GM21786 (cell line): ENCODE data around the gene RAD51C.
"Not testable (repeated sequence)": the region's sequence is repeated elsewhere in the genome, so short reads cannot be mapped to it uniquely, and the experiment has no call there.

Experiments
- ATAC-seq: cut with Tn5 transposase; IDR thresholded peaks from one replicate; pipeline ENCODE4 v1.9.1; 2021; ENCODE audit not compliant: unreplicated experiment

The RAD51C gene

DNA sequence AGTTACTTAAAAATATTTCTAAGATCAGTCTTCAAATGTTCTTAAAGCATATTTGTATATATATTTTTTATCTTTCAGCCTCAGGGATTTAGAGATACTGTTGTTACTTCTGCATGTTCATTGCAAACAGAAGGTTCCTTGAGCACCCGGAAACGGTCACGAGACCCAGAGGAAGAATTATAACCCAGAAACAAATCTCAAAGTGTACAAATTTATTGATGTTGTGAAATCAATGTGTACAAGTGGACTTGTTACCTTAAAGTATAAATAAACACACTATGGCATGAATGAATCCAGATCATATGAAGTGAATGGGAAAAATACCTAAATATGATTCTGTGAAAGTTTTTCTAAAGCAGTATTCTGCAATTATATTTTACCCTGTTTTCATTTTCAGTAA is 41.6 kb downstream of the RAD51C start:
- ATAC-seq, result no peak

DNA sequence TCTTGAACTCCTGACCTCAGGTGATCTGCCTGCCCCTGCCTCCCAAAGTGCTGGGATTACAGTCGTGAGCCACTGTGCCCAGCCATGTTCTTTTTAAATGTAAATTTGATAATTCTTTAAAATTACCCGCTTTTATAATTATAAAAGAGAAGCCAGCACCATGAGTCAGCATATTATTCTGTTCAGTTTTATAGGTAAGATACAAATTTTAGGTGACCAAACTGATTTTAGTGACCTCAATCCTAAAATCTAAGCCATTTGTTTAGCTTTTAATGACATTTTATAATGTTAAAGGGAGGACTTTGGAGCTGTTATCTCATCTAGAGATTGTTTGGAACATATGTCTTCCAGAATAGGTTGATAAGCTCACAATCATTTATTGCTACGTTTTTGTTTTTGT is 42.4 kb downstream of the RAD51C start:
- no peak for ATAC-seq

DNA sequence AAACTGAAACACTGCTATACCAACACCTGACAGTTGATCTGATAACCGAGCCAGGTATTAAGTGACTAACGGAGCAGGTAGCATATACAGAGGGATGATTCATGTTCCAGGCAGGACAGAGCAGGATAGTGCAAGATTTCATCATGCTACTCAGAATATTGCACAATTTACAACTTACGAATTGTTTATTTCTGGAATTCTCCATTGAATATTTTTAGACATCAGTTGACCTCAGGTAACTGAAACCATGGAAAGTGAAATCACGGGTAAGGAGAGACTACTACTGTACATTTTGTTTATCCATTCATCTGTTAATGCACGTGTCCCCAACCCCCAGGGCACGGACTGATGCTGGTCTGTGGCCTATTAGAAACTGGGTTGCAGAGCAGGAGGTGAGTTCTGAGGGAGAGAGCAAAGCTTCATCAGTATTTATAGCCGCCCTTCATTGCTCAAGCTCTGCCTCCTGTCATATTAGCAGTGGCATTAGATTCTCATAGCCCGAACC is 48.8 kb downstream of the RAD51C start:
- no peak for ATAC-seq

DNA sequence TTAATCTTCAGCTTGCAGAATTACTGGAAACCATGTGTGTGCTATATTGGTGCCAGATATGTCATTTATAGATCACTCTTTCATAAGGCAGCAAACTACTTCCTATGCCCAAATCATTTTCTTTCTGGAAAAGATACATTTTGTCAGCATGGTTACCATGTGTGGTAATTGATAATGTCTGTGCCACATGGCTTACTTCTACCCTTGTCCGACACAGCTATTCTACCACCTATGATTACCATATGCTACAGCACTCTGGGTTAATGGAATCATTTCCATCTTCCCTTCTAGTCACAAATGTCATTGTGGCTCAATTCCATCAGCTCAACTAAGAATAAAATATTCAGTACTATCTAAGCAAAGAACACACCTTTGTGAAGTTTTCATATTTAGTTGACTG is 55.3 kb downstream of the RAD51C start:
- no peak for ATAC-seq

DNA sequence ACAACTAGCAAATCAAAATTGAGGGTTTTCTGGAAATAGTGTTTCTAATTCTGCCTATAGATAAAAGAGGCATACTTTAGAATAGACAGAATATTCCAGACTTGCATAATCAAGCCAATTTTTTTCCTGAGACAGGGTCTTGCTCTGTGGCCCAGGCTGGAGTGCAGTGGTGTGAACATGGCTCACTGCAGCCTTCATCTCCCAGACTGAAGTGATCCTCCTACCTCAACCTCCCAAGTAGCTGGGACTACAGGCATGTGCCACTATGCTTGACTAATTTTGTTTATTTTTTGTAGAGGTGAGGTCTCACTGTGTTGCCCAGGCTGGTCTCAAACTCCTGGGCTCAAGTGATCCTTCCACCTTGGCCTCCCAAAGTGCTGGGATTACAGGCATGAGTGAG is 57.2 kb downstream of the RAD51C start:
- not testable (repeated sequence) for ATAC-seq

DNA sequence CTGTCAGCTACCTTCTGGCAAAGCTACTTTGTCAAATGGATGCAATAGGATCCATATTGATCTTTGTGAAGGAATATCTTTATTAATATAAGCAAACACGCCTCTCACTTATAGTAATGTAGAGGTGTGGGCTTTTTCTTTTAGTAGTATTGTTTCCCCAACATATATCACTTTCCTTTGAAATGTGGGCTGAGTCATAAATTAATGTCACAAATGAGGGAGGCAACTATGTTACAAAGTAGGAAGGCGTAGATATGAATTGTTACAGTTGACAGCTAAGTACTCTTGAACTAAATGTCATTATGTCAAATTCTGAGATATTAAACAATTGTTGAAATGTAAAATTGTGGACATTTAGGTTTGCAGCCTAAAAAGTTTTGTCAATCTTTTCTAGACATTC is 60.6 kb downstream of the RAD51C start:
- no peak for ATAC-seq

DNA sequence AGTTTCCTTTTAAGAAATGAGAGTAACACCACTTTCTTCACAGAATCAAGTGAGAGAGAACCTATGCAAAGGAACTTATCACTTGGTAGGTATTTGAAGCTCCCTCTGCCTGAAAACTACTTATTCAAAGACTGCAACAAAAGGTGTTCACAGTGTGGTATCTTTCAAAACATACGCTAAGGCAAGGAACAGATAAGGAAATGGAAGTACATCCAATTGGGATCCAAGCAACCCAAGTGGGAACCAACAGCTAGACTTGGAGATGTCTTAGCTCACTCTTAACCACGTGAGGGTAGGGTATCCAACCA is 62.8 kb downstream of the RAD51C start:
- no peak for ATAC-seq

DNA sequence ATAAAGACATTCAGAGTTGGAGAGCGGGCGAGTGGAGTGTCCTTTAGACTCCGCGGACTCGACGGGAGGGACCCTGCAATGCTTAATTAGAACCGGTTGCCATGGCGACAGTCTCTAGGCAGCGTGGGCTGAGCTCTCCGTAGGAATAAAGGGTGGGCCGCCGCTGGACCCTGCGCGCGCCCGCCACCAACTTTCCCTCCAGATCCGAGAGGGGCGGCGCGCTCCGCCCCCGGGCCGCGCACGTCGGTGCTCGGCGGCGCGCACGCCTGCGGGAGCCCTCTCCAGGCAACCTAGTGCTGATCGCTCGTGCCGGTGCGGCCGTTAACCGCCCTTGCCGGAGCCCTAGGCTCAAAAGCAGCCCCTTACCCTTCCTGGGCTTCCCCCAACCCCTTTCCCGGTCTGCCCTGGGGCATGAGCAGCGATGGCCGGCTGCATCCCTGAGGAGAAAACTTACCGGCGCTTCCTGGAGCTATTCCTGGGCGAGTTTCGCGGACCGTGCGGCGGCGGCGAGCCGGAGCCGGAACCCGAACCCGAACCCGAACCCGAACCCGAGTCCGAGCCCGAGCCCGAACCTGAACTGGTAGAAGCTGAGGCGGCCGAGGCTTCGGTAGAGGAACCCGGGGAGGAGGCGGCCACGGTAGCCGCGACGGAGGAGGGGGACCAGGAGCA is 63.3 kb downstream of the RAD51C start, which contains the start of gene PPM1E:
Gene PPM1E, plus strand, starts transcription at position 278 of the 669 bp plus-strand sequence.
- no peak for ATAC-seq

DNA sequence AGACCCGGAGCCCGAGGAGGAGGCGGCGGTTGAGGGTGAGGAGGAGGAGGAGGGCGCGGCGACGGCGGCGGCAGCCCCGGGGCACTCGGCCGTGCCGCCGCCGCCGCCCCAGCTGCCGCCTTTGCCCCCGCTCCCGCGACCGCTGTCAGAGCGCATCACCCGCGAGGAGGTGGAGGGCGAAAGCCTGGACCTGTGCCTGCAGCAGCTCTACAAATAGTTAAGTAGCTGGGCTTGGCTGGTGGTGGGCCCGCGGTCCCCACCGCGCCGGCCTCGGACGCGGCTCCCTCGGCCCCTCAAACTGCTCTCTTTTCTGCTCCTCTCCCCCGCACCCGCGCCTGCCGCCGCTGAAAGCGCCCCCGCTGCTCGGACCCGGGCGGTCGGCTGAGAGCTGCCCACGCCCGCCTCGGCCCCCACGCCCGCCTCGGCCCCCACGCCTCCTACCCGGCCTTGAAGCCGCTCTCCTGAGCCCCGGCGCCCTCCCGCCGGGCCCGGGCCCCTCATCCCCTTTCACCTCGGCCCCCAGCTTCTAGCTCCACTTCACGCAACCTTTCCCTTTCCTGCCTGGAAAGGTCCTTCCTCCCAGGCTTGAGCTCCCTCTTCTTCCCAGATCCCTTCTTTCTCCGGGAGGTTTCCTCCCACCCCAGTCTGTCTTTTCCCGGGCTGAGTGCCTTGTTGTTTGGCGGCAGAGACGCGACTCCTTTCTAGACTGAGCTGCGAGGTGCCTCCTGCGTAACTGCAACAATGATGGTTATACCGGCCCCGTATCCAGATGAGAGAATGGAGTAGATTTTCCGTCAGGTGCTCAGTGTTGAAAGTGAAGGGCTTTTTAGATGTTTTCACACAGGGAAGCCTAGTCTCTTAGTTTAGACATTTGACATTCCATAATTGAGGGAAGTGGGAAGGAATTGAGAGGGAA is 64.1 kb downstream of the RAD51C start:
- no peak for ATAC-seq

DNA sequence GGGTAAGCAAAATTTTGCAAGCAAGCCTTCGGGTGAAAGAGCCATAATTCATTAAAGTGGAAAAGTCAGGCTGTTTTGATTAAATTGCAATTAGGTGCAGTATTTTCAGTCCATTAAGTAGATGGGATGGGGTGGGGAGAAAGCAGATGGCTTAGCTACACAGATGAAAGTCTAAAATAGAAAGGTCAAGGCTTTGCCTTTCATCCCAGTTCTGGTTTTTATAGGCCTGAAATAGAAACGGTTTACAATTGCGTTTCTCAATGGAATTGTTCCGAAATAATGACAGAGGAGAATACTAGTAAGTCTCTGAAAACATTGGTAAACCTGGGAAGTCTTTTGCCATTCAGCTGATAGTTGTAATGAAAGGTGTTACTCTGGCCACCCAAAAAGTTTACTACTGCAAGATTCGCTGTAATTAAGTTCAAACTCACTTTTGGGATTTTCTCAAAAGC is 64.8 kb downstream of the RAD51C start:
- ATAC-seq, result no peak

DNA sequence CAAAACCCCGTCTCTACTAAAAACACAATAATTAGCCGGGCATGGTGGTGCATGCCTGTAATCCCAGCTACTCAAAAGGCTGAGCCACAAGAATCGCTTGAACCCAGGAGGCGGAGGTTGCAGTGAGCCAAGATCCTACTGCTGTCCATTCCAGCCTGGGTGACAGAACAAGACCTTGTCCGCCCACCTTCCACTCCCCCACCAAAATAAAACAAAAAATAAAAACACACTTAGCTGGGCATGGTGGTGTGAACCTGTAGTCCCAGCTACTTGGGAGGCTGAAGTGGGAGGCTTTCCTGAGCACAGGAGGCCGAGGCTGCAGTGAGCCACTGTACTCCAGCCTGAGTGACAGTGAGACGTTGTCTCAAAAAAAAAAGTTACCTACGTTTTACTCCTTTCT is 66.5 kb downstream of the RAD51C start:
- no peak for ATAC-seq

DNA sequence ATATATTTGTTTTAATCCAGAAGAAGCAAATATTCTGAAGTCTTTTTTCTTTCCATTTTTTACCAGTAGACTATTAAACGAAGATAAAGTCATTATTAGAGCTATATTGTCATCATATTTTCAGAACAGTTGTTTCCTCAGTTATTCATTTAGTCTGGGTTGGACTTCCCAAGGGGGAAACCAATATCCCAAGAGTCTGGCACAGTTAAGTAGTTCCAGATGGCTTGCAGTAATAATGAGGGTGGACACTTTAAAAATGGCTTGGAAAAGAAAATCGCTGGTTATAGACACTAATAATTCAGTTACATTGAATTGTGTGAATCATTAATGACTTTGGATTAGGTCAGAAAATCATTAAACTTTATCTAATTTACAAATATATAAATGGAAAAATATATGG is 67.1 kb downstream of the RAD51C start:
- ATAC-seq, result no peak

DNA sequence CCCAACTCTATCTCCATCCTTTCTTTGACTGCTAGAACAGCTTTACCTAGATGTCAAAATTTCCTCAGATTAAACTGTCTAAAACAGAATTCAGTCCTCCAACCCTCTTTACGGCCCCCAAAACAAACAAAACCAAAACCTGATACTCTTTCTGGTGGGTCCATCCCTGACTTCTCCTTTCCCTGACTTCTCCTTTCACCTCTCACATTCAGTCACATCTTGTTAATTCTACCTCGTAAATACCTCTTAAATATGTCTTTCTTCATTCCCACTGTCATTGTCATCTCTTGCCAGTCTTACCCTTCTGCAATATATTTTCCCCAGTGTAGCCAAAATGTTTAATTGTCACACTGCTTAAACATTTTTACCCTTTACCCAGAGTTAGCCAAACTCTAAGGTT is 67.8 kb downstream of the RAD51C start:
- ATAC-seq, result no peak

DNA sequence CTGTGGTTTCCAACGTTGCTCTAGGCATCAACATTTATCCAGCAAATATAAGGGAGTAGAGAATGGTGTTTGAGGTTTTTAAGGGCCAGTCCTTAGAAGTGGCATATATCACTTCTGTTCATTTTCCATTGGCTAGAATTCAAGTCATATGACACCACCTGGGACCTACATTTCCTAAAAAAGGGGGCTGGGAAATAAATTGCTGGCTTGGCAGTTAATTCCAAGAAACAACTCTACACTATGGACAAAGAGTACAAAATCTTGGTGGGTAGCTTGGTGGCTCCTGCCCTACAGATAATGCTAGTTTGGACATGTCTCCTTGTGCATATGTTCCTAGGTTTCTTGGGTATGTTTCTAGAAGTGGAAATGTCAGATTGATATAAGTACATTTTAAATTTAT is 70.9 kb downstream of the RAD51C start:
- no peak for ATAC-seq

DNA sequence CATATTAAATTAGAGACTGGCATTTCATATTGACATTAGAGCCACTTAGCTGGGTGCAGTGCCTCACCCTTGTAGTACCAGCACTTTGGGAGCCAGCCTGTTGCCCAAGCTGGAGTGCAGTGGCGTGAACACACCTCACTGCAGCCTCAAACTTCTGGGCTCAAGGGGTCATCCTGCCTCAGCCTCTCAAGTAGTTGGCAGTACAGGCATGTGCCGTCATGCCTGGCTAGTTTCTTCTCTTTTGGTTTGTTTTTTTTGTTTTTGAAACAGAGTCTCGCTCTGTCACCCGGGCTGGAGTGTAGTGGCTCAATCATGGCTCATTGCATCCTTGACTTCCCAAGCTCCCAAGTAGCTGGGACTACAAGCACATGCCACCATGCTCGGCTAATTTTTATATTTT is 72.0 kb downstream of the RAD51C start:
- ATAC-seq, result no peak

DNA sequence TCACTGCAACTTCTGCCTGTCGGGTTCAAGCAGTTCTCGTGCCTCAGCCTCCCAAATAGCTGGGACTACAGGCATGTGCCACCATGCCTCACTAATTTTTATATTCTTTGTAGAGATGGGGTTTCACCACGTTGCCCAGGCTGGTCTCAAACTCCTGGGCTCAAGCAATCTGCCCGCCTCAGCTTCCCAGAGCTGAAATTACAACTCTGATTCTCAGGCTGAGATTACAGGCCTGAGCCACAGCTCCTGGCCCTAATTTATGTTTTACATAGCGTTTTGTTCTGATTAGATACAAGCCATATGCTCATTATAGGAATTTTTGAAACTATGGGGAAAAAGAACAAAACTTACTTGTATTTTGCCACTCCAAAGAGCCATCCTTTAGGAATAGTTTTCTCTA is 86.1 kb downstream of the RAD51C start:
- ATAC-seq, result not testable (repeated sequence)

DNA sequence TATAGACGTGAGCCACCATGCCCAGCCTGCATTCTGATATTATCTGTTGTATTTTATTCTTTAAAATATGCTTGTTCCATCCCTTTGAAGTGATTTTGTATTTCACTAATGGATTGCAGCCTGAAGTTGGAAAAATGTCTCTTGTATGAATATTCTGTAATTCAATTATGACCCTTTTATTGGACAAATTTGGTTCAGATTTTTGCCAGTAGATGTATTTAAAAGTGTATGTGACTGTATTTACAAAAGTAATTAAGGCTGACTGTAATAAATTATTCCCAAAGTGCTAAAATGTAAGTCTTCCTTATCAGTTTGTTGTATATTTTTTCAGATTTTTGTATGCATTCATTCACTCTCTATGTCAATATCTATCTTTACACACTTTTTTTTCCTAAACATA is 87.0 kb downstream of the RAD51C start:
- ATAC-seq, result no peak

DNA sequence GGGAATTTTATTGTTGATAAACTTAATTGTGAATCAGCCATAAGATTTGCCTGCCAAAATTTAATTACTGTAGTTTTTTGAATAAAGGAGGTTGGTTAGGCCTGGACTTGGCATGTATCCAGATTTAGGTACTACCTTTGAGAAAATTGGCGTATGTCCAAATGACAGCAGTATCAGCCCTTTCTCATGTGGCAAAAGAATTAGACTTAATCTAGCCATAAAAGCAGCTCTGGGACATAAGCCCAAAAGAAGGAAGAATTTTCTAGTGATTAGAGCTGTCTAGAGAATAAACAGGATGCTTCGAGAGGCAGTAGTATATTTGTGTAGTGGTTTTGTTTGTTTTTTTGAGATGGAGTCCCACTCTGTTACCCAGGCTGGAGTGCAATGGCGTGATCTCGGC is 91.0 kb downstream of the RAD51C start:
- ATAC-seq, result no peak

DNA sequence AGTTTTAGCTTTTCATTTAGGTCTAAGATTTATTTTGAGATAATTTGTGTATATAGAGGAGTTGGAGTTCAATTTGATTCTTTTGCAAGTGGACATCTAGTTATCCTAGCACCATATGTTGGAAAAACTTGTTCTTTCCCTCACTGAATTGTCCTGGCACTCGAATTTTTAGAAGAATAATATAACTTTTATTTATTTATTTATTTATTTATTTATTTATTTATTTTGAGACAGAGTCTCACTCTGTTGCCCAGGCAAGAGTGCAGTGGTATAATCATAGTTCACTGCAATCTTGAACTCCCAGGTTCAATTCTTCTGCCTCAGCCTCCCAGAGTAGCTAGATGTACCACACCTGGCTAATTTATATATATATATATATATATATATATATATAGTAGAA is 92.7 kb downstream of the RAD51C start:
- no peak for ATAC-seq
